T-cell (primary cell): ENCODE measurements around the gene CEMIP. TPM values are rescaled to one million over a fixed set of nuclear protein-coding genes. Genes with fewer than 3 reads are reported as not detected.

Source experiments
- ATAC-seq, 4 experiments: fragments of 200-7000 bp in 3 of 4; fragments of 150-1000 bp in 1 of 4; cut with Tn5 transposase; replicated peaks in 1 of 4; 1 replicate in 3 of 4; 2 replicates in 1 of 4; pipeline ENCODE4 v1.10.0; 2021; ENCODE audit warnings: moderate library complexity in 3 of 4, mild to moderate bottlenecking in 2 of 4, moderate number of reproducible peaks in 1 of 4
- CTCF ChIA-PET, 2 donors: fragments of 300-600 bp; sonication (Branson Sonifier 250); formaldehyde crosslinking; loops; one replicate each; lab custom pipeline; 2022; ENCODE audit warnings: antibody characterized with exemption in 2 of 2; lab: Charles Lee
- POLR2A ChIA-PET, 2 donors: fragments of 300-600 bp; sonication (Branson Sonifier 250); formaldehyde crosslinking; loops; one replicate each; lab custom pipeline; 2022; ENCODE audit warnings: antibody characterized with exemption in 2 of 2; lab: Charles Lee
- DNase-seq, 35 experiments: peaks; one replicate each; pipeline versions ENCODE4 v3.0.0 to v3.0.0-alpha.2; 2013 to 2023
- H3K27ac ChIP-seq: one replicate; pipeline ENCODE4 v1.5.1; 2013; ENCODE audit warnings: low read length
- H3K27me3 ChIP-seq, 2 experiments: replicated peaks in 1 of 2; 1 replicate in 1 of 2; 2 replicates in 1 of 2; pipeline versions ENCODE4 v1.6.1 to v1.7.0; 2013; ENCODE audit warnings: low read length in 1 of 2, mixed read lengths in 1 of 2; ENCODE audit not compliant: control insufficient read depth in 2 of 2, insufficient read depth in 2 of 2; ENCODE audit errors: extremely low read depth in 1 of 2
- H3K36me3 ChIP-seq, 2 donors: 1 replicate in 1 of 2; 2 replicates in 1 of 2; pipeline versions ENCODE4 v1.6.1 to v1.7.0; 2013; ENCODE audit warnings: low read length in 1 of 2; ENCODE audit not compliant: control insufficient read depth in 2 of 2, insufficient read depth in 1 of 2; ENCODE audit errors: extremely low read depth in 1 of 2
- H3K4me1 ChIP-seq, 2 experiments: 1 replicate in 1 of 2; 2 replicates in 1 of 2; pipeline versions ENCODE4 v1.6.1 to v1.7.0; 2013; ENCODE audit warnings: low read length in 2 of 2, mixed read lengths in 1 of 2; ENCODE audit not compliant: insufficient read depth in 2 of 2, control insufficient read depth in 1 of 2; ENCODE audit errors: extremely low read depth in 1 of 2
- H3K4me3 ChIP-seq, 2 donors: 1 replicate in 1 of 2; 2 replicates in 1 of 2; pipeline versions ENCODE4 v1.5.1 to v1.7.0; 2013; ENCODE audit warnings: mild to moderate bottlenecking in 2 of 2, low read length in 1 of 2, moderate library complexity in 1 of 2; ENCODE audit not compliant: control insufficient read depth in 1 of 2; ENCODE audit errors: extremely low read depth in 1 of 2
- H3K9me3 ChIP-seq: 2 replicates; pipeline ENCODE4 v1.7.0; 2013
- H3K27ac Mint-ChIP-seq, 2 donors: one replicate each; pipeline ENCODE4 v1.8.0; 2020 to 2021; ENCODE audit warnings: mild to moderate bottlenecking in 2 of 2, mixed read lengths in 2 of 2
- H3K27me3 Mint-ChIP-seq, 2 donors: one replicate each; pipeline ENCODE4 v1.8.0; 2021 to 2022; ENCODE audit warnings: mixed read lengths in 2 of 2
- H3K36me3 Mint-ChIP-seq: one replicate; pipeline ENCODE4 v1.8.0; 2021; ENCODE audit warnings: mixed read lengths
- H3K4me1 Mint-ChIP-seq, 3 donors: one replicate each; pipeline ENCODE4 v1.8.0; 2020 to 2022; ENCODE audit warnings: mixed read lengths in 3 of 3, mild to moderate bottlenecking in 1 of 3
- H3K4me3 Mint-ChIP-seq, 3 donors: one replicate each; pipeline ENCODE4 v1.8.0; 2020 to 2022; ENCODE audit warnings: mild to moderate bottlenecking in 3 of 3, mixed read lengths in 3 of 3, moderate library complexity in 3 of 3
- H3K9me3 Mint-ChIP-seq, 3 donors: one replicate each; pipeline ENCODE4 v1.8.0; 2020 to 2022; ENCODE audit warnings: mixed read lengths in 3 of 3
- WGBS: methylation state at CpG from one replicate; pipeline ENCODE4 v1.1.5; 2013; ENCODE audit warnings: missing lambda C conversion rate; ENCODE audit not compliant: insufficient coverage; 5-methylcytosine and 5-hydroxymethylcytosine counted together
- total RNA-seq, 35 experiments: library from RNA in 6 of 35; stranded (reverse) in 6 of 35; fragments of 120-200 nt in 1 of 35; gene quantifications; one replicate each; pipeline versions ENCODE4 v1.2.1 to v1.2.4 and lab custom pipeline; 2013 to 2026

The CEMIP gene
- total RNA-seq, 5 donors from 2014 or later (not counting 1 experiment from before 2014, with no cell fraction given): 0.63 to 1.2 (median 1.2) TPM; not detected in 2

DNA sequence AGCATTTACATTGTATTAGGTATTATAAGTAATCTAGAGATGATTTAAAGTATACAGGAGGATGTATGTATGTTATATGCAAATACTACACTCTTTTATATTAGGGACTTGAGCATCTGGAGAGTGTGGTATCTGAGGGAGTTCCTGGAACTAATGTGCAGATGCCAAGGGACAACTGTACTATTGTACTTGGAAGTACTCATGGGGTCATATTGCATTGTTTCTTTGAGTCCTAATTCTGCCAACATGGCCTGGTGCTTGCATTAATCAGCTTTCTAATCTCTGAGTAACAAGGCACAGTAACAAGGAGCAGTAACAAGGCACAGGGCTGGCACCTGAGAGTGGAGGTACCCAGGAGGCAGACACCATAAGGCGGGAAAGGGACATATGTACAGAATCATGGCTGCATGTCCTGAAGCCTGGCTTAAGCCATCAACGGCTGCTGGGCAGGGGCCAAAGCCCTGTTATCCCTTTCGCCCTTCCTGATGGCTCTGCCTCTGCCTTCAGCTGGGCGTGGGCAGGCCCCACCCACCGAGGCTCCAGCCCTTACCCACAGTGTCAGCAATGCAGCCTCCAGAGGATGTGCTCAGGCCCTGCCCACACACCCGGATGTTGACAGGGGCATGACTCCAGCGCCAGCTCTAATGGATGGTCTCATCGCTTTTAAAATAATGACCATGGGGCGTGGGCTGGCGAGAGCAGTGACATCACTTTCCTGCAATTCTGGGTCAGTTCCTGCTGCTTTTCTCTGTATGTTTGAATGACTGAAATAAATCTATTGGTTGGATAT lies 22.9 kb downstream of the CEMIP start:
- Histone ChIP-seq H3K4me1 (peaks cover 4 to 14% of the 10 kb centered on the region in 2 experiments), H3K27me3 (peaks cover 0 to 9% of the 10 kb centered on the region in 2 experiments), H3K27ac (no peak overlapping the region), H3K4me3 (no peak overlapping the region), H3K9me3 (no peaks in the 10 kb centered on the region), H3K36me3 (no peaks in the 10 kb centered on the region)
- Mint-ChIP-seq H3K27me3 (peaks cover 4 to 6% of the 10 kb centered on the region in 2 donors), H3K27ac (no peak overlapping the region), H3K9me3 (no peaks in the 10 kb centered on the region), H3K36me3 (no peaks in the 10 kb centered on the region), H3K4me3 (no peak overlapping the region), H3K4me1 (peaks cover 19 to 26% (median 21%) of the 10 kb centered on the region in 3 donors)
- DNase-seq: no peak
- WGBS: 89% methylated on average over 10 of the region's 10 CpGs
- ATAC-seq: no peak
- CTCF ChIA-PET: no interaction called here
- POLR2A ChIA-PET: no interaction called here

- ATAC-seq: peak; percentile 43 to 79 (median 68)
- H3K27me3 ChIP-seq: peaks cover 0 to 7% of the 10 kb centered on the region in 2 experiments
- Mint-ChIP-seq H3K27ac (peak overlapping the region; percentile 64 to 77), H3K4me1 (peaks cover 19 to 26% (median 21%) of the 10 kb centered on the region in 3 donors), H3K9me3 (no peaks in the 10 kb centered on the region), H3K4me3 (peak overlapping the region in 1 of 3 donors; percentile 38), H3K27me3 (peaks cover 0 to 2% of the 10 kb centered on the region in 2 donors), H3K36me3 (no peaks in the 10 kb centered on the region)
- H3K4me3 ChIP-seq: no peak overlapping the region
- 100% methylated on average over 1 of the region's 7 CpGs for WGBS
- ChIA-PET CTCF (no interaction called here), POLR2A (interaction anchor here in 1 of 2 donors (0.6 kb wide), 1 partner anchor 1742 kb away, joined by 3 read pairs; no protein-coding TSS in a partner anchor)
- H3K36me3 ChIP-seq: no peaks in the 10 kb centered on the region
- no peaks in the 10 kb centered on the region for H3K9me3 ChIP-seq
- no peak overlapping the region for H3K27ac ChIP-seq
- H3K4me1 ChIP-seq: peaks cover 4 to 14% of the 10 kb centered on the region in 2 experiments
- DNase-seq: peak in 2 of 35 experiments; percentile 9
These were observed 24.7 kb downstream of the CEMIP start for GRCh38 chr15:80803580-80804525.

DNA sequence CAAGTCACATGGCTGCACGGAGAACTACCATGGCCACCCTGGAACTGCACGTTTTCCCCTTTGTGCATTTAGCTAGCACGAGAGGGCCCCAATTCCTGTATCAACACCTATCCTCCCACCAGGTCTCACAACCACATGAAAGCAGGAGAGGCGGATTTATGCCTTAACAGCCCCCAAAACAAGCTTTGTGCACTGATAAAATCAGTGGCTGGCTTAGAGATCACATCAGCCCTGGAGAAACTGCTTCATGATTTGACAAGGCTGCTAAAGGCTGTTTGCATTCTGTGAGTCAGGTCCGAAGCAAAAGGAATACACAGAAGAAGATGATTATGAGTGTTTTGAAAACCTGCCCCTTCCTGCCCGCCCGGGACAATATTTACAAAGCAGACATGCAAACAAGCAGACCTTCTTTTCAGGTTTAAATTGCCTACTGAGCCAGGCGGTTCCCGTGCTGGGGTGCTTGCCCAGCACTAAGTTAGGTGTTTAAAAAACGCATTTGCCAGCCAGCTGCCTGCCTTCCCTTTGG lies 25.9 kb downstream of the CEMIP start:
- H3K4me1 ChIP-seq: peaks cover 4 to 14% of the 10 kb centered on the region in 2 experiments
- ATAC-seq (peak in 2 of 4 experiments; percentile 24 to 49), DNase-seq (no peak)
- Mint-ChIP-seq H3K27ac (peak overlapping the region; percentile 64 to 77), H3K4me1 (peaks cover 19 to 26% (median 21%) of the 10 kb centered on the region in 3 donors), H3K4me3 (peak overlapping the region in 2 of 3 donors; percentile 19 to 38), H3K36me3 (no peaks in the 10 kb centered on the region), H3K9me3 (no peaks in the 10 kb centered on the region), H3K27me3 (peaks cover 0 to 2% of the 10 kb centered on the region in 2 donors)
- no peaks in the 10 kb centered on the region for H3K9me3 ChIP-seq
- POLR2A ChIA-PET: no interaction called here
- no peaks in the 10 kb centered on the region for H3K36me3 ChIP-seq
- no peak overlapping the region for H3K27ac ChIP-seq
- peaks cover 0 to 4% of the 10 kb centered on the region in 2 experiments for H3K27me3 ChIP-seq
- WGBS: 16% methylated on average over 7 of the region's 10 CpGs
- CTCF ChIA-PET: interaction anchor here in 1 of 2 donors (1.1 kb wide), 1 partner anchor 25 kb away, joined by 3 read pairs; no protein-coding TSS in a partner anchor
- peak overlapping the region in 1 of 2 donors; percentile 25 for H3K4me3 ChIP-seq

GRCh38 chr15:80811781-80812315 lies 32.7 kb downstream of the CEMIP start:
- H3K27ac ChIP-seq: no peak overlapping the region
- ChIA-PET CTCF (no interaction called here), POLR2A (no interaction called here)
- no peaks in the 10 kb centered on the region for H3K4me1 Mint-ChIP-seq
- H3K36me3 ChIP-seq: no peaks in the 10 kb centered on the region
- DNase-seq: no peak
- 25% methylated on average over 2 of the region's 9 CpGs for WGBS
- no peaks in the 10 kb centered on the region for H3K9me3 ChIP-seq
- no peak for ATAC-seq
- no peak overlapping the region for H3K27ac Mint-ChIP-seq
- no peak overlapping the region for H3K4me3 ChIP-seq
- H3K9me3 Mint-ChIP-seq: no peaks in the 10 kb centered on the region
- H3K36me3 Mint-ChIP-seq: no peaks in the 10 kb centered on the region
- H3K27me3 Mint-ChIP-seq: peaks cover 6 to 15% of the 10 kb centered on the region in 2 donors
- no peak overlapping the region for H3K4me3 Mint-ChIP-seq
- peaks cover 0 to 14% of the 10 kb centered on the region in 2 experiments for H3K27me3 ChIP-seq
- H3K4me1 ChIP-seq: no peaks in the 10 kb centered on the region

DNA sequence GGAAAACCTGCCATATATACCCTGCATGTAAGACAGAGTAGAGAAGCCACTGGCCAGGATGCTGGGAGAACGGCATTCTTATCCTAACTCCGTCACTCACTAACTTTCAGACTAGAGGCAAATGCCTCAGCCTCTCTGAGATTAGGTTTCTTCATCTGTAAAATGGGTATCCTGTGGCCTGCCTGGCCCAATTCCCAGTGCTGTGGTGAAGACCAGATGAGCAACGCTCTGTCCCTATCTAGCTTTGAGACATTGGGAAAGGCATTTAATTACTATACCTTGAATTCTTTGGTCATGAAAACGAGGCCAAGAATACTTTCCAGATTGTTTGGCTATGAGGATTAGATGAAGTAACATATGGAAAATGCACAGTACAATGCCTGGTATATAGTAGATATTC lies 35.9 kb downstream of the CEMIP start:
- POLR2A ChIA-PET: no interaction called here
- Histone ChIP-seq H3K27me3 (peaks cover 0 to 18% of the 10 kb centered on the region in 2 experiments), H3K27ac (no peak overlapping the region), H3K4me1 (no peaks in the 10 kb centered on the region), H3K4me3 (no peak overlapping the region), H3K9me3 (no peaks in the 10 kb centered on the region), H3K36me3 (no peaks in the 10 kb centered on the region)
- CTCF ChIA-PET: no interaction called here
- Mint-ChIP-seq H3K27ac (no peak overlapping the region), H3K4me3 (no peak overlapping the region), H3K4me1 (no peaks in the 10 kb centered on the region), H3K36me3 (no peaks in the 10 kb centered on the region), H3K27me3 (peaks cover 19 to 27% of the 10 kb centered on the region in 2 donors), H3K9me3 (no peaks in the 10 kb centered on the region)
- DNase-seq: no peak
- no peak for ATAC-seq
- WGBS: 80% methylated on average over 1 of the region's 4 CpGs
